ENCODE results near the gene VWA3B. TPM values are rescaled to one million over a fixed set of nuclear protein-coding genes. Genes with fewer than 3 reads are reported as not detected.

Gene VWA3B
- total and polyA plus RNA-seq, 12 donors: 0.06 to 1.4 (median 0.62) TPM; not detected in 1

- peaks cover 0 to 28% (median 5%) of the 10 kb centered on the region in 11 donors for H3K9me3 ChIP-seq
- ATAC-seq: no peak
- H3K27me3 ChIP-seq: peaks cover 0 to 37% (median 19%) of the 10 kb centered on the region in 7 donors
- TF ChIP-seq CTCF (IDR thresholded peaks at IDR 0.05): no peak
- no peak overlapping the region for H3K4me3 ChIP-seq
- intact Hi-C loops (cut with DNase I): no loop called here
- DNase-seq: no peak
- no peak overlapping the region for H3K27ac ChIP-seq
- no peaks in the 10 kb centered on the region for H3K36me3 ChIP-seq
- 88 to 91% methylated on average over 1 of the region's 1 CpG for WGBS, 2 donors
- no peaks in the 10 kb centered on the region for H3K4me1 ChIP-seq
Observed at GRCh38 chr2:98282109-98282508, 195.1 kb downstream of the VWA3B start.

- no peak overlapping the region for H3K4me3 ChIP-seq
- ATAC-seq (no peak), DNase-seq (no peak)
- H3K36me3 ChIP-seq: no peaks in the 10 kb centered on the region
- WGBS, 2 donors: 92 to 94% methylated on average over 5 of the region's 5 CpGs
- no peak for TF ChIP-seq CTCF (IDR thresholded peaks at IDR 0.05)
- peaks cover 0 to 10% (median 0%) of the 10 kb centered on the region in 7 donors for H3K27me3 ChIP-seq
- H3K4me1 ChIP-seq: peaks cover 0 to 12% (median 0%) of the 10 kb centered on the region in 9 donors
- peaks cover 0 to 11% (median 0%) of the 10 kb centered on the region in 11 donors for H3K9me3 ChIP-seq
- intact Hi-C loops (cut with DNase I): no loop called here
- no peak overlapping the region for H3K27ac ChIP-seq
Observed at GRCh38 chr2:98293030-98293429, 206.1 kb downstream of the VWA3B start.

GRCh38 chr2:98293931-98294687, 207.1 kb downstream of the VWA3B start:
- Histone ChIP-seq H3K4me1 (peaks cover 0 to 12% (median 0%) of the 10 kb centered on the region in 9 donors), H3K9me3 (peaks cover 0 to 8% (median 0%) of the 10 kb centered on the region in 11 donors), H3K4me3 (no peak overlapping the region), H3K27me3 (peaks cover 0 to 10% (median 0%) of the 10 kb centered on the region in 7 donors), H3K27ac (no peak overlapping the region), H3K36me3 (no peaks in the 10 kb centered on the region)
- 67 to 72% methylated on average over 12 of the region's 12 CpGs for WGBS, 2 donors
- DNase-seq (peak in 1 of 2 donors; percentile 8), ATAC-seq (peak in 6 of 8 donors; percentile 33 to 75 (median 54))
- intact Hi-C loops (cut with DNase I): no loop called here
- TF ChIP-seq CTCF (IDR thresholded peaks at IDR 0.05): no peak

- intact Hi-C loops (cut with DNase I): no loop called here
- DNase-seq: no peak
- no peak for ATAC-seq
- H3K9me3 ChIP-seq: peaks cover 0 to 5% (median 0%) of the 10 kb centered on the region in 11 donors
- 49 to 55% methylated on average over 6 of the region's 6 CpGs for WGBS, 2 donors
- H3K27me3 ChIP-seq: peaks cover 0 to 10% (median 0%) of the 10 kb centered on the region in 7 donors
- no peak for TF ChIP-seq CTCF (IDR thresholded peaks at IDR 0.05)
- H3K4me1 ChIP-seq: peaks cover 0 to 12% (median 0%) of the 10 kb centered on the region in 9 donors
- H3K4me3 ChIP-seq: no peak overlapping the region
- no peaks in the 10 kb centered on the region for H3K36me3 ChIP-seq
- H3K27ac ChIP-seq: no peak overlapping the region
Observed at GRCh38 chr2:98294711-98295110, 207.7 kb downstream of the VWA3B start.

Data from heart right ventricle (tissue), 16 donors.